ENCODE results near the gene CALD1.

GRCh38 chr7:134870156-134870555, 90.7 kb downstream of the CALD1 start:
- TF ChIP-seq EZH2 (IDR thresholded peaks at IDR 0.05; ENCODE audit: low read length, unreplicated experiment) (no peak), CTCF (conservative IDR thresholded peaks at IDR 0.05; ENCODE audit: low read depth, low read length) (no peak)

Measured in PC-3 (cell line).